Activated T-cell treated with anti-CD3 and anti-CD28 coated beads, Interleukin-2, amount 50 U/mL, for 48 hours (primary cell): ENCODE data around the gene IFITM10.

ENCODE experiments used
- DNase-seq, 2 experiments: peaks; one replicate each; pipeline ENCODE4 v3.0.0-alpha.2; 2020

The IFITM10 gene

DNA sequence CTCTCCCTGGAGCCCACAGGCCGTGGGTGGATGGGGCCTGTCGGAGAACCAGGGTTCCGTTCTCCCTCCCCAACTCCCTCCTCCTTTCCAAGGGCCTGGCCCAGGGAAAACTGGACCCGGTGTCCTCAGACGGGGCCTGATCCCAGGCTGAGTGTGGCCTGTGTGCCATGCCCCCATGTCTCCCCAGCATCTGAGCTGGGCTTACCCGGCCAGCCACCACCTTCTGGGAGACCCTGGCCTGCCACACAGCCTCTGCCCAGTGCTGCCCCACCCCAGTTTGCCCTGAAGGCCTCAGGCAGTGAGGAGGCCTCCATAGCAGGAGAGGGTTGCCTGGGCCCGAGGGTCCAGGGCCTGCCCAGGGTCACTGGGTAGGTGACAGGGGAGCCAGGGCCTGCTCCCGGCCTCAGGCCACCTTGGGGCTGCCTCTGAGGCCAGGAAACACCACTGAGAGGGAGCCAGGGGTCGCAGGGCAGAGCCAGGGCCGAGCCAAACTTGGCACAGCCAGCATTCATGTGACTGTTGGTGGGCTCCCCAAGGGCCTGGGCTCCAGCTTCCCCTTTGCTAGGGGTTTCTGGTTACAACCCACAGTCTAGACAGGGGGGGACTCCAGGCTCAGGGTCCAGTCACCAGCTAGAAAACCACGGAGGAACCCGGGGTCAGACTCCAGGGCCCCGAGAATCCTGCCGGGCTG is 590 bp upstream of the IFITM10 start:
- DNase-seq = no peak

DNA sequence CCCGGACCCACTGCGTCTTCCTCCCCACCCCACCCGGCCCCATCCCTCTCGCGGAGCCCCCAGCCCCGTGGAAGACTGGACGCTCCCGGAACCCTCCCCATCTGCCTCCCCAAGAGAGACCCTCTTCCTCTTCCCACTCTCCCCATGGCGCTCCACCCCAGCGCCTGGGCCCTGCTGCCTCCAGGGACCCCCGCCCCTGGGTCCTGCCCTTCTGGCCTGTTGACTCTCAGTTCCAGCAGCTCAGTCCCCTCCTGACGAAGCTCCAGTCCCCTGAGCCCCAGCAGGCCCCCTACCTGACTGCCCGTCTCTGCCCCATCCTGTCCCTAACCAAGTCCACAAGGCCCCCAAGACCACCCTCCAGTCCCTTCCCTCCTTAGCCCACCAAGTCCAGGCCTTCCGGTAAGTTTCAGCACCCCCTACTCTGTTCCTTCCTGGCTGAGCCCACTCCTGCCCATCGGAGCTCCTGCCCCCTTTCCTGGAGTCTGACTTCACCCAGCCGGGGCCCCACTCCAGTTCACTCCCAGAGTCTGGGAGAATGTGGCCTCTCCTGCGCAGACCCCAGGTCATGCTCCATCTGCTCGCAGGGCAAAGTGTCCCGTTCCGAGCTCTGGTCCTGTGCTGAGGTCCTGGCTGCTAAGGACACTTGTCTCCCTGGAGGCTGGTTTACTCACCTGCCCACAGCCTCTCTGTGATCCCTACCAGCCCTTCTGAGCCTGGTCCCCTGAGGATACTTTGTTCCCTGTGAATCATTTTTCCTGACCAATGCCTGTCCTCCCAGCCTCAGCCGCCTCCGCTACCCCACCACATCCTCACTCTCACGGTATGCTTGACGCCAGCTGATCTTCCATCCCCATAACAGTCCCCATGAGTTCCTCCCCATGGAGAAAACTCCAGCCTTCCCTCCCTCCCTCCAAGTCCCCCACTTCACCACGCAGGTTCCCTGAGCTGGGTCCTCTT is 722 bp downstream of the IFITM10 start:
- DNase-seq = no peak

DNA sequence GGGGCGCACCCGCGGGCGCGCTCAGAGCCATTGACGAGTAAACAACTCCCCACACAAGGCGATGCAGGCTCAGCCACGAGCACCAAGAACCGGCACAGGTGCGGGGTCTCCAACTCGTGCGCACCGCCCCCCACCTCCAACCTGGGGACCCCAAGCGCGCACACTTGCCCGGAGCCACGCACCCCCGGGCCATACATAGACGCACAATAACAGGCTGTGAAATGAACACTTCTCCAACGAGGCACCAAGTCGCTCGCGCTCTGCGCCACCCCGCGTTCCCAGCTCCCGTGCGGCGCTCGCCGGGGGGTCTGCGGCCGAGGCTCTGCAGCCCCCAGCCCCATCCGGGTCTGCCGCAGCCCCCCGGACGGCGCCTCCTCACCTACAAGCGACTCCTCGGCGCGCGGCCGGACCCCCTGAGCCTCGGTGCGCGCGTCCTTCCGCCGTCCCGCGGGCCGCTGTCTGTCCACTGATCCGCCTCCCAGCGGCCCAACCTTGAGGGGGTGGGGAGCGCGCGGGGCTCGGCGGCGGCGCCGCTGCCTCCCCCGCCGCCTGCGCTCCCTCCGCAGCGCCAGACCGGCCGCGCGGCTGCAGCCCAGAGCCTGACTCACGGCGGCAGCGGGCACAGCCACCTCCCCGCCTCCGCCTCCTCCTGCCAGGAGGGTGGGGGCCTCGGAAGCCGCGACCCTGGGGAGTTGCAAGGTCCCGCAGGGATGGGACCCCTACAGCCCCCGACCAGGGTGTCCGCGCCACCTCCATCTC is 1.6 kb downstream of the IFITM10 start:
- no peak for DNase-seq

DNA sequence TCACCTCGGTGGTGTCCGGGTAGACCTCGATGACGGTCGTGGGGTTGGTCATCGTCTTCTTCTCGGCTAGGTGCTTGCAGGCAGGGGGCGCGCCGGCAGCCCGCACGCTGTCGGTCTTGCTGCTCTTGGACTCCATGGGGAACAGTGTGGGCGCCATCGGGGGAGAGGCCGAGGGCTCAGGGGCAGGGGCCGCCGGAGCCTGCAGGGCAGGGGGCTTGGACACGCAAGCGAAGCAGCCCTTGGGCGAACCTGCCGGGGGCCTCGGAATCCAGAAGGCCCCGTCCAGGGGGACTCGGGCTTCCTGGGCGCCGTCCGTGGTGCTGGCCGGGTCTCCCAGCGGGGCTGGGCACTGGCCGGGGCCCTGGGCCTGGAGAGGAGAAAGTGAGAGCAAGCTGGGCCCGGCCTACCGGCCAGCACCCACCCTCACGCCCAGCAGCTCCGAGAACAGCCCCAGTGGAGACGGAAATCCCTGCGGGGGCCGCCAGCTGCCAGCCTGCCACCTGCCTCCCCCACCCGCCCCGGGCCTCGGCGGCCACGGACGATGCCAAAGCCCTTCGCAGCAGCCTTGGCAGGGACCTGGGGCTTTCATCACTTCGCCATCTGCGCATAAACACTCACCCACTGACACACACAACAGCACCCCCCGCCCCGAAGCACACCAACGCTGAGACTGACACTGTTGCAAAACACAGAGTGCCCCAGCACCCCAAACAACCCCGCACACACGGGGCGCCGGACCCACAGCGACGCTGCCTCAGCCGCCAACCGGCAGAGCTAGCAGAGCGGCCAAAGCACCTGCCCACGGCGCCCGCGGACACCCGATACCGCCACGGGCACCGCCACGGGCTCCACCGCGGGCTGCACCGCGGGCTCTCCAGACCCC is 2.4 kb downstream of the IFITM10 start:
- DNase-seq = no peak

DNA sequence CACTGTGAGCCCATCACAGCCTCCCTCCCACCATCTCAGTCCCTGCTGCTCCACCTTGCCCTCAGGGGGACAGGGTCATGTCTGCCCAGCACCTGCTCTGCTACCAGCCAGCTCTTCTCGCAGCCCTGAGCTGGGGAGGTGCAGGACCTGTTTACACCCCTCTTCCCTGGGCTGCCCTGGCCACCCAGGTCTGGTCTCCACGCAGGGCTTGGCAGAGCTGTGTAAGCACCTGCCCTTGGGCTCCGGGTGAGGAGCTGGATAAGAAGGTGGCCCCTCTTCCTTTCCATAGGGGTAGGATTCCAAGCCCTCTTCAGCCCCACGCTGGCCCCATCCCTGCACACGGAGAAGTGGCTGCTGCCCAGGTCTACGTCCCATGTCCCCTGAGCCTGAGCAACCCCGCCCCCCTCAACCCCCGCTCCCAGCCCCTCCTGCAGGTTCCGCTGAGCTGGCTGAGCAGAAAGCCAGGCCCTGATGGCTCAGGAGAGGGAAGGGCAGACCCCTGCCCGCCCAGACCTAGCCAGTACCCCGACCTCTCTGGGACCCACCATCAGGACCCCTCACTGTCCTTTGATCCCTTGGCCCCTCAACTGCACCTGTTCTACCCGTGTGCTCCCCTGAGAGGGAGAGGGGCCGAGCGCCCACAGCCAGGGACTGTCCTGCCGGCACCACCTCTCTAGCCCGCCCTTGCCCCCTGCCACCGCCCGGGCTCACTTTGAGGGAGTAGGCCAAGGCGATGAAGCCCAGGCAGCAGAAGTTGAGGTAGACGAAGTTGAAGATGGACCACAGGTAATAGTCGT is 3.2 kb downstream of the IFITM10 start:
- DNase-seq = no peak

DNA sequence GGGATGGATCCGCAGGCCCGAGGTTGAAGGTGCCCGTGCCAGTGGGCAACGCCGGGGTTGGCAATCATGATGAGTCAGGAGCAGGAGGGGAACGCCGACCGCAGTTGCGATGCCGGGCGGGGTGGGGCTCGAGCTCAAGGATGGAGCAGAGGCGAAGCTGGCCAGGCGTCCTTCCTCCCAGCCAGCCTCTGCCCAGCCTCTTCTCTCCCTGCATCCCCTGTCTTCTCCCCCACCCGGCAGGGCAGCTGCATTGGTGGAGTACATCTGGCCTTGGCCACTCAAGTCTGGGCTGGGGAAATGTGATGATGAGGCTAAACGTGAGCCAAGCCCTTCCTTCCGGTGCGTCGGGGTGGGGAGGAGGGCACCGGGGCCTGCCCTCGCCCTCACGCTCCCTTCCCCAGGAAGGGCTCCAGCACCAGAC is 3.9 kb downstream of the IFITM10 start:
- DNase-seq = no peak

DNA sequence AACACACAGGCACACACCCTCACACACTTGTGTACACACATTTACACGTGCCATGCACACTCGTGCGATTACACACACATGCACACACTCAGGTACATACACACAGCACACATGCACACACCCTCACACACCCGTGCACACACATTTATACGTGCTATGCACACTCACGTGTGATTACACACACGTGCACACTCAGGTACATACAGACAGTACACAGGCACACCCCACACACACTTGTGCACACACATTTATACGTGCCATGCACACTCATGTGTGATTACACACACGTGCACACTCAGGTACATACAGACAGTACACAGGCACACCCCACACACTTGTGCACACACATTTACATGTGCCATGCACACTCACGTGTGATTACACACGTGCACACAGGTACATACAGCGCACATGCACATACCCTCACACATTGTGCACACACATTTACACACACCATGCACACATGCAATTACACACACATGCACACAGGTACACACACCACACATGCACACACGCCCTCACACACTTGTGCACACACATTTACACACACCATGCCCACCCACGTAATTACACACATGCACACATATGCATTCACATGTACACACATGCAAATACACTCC is 4.6 kb downstream of the IFITM10 start:
- no peak for DNase-seq

DNA sequence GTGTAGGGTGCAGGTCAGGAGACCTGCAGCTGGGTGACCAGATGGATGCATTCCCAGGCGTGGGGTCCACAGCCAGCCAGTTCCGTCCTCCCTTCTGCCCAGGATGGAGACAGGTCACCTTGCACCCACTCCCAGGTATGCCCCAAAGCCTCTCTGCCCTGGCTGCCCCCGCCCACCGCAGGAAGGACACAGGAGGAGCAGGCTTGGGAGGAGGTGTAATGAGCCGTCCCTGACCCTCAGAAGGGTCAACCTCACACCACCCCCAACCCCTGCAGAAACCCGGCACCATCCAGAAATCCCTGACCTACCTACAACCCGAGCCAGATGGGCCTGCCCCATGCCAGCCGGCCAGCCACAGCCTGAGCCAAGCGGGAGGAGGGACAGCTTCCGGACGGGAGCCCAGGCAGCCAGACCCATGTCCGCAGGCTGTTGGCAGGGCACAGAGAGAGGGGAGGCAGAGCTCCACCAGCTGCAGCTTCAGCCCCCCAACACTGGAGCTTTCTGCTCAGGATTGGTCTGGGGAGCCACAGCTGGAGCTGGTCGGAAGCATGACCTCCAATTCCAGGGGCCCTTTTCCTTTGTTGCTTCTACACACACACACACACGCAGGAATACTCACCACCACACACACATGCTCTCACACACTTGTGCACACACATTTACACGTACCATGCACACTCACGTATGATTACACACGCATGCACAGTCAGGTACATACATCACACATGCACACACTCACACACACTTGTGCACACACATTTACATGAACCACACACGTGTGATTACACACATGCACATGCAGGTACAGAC is 5.3 kb downstream of the IFITM10 start:
- no peak for DNase-seq

DNA sequence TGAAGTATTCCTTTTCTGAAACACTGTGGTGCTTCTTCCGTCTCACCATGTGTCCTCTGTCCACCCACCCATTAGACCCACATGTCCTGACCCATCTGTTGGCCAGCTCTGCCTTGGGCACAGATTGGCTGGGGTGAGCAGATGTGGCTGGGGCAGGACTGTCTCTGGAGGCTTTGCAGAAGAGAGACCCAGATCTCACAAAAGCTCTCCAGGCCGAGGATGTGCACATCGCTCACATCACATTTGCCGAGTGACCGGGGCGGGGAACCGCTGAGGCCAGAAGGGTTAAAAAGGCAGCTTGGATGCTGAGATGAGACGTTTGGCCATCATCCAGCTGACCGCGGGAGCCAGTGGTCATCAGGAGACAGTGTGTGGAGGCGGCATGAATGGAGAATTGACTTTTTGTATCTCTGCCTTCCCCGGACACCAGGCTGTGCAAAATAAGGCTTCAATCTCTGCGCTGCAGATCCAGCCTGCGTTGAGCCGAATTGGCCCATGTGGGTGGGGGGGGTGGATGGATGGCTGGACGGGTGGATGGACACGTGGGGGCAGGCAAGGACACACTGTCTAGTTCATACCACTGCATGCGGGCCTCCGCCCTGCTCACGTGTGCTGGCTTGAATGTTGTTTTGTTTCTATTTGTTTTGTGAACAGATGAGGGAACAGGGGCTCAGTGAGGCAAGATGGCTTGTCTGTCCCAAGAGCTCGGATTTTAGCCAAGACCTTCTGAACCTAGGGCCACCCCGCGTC is 6.1 kb downstream of the IFITM10 start:
- no peak for DNase-seq

DNA sequence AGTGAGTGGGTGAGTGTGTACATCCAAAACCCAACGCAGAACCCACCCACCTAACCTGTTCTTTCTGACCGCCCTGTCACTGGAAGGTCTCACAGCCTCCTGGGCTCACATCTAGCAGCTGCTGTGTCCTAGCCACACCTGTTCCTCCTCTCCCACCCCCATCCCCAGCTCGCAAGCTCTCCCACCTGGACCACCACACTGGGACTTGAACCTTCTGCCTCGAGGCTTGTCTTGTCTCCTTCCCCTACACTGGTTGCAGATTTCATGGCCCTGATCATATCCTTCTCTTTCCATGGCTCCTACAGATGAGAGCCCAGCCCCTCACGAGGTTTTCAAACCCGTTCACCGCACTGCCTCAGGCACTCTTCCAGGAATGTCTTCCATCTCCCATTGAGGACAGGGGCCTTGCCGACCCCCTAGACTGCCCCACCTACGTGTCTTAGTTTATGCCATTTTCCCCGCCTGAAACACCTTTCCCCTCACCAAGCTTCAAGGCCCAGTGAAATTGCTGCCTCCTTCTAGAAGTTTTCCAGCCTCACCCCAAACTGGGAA is 6.7 kb downstream of the IFITM10 start:
- DNase-seq = no peak

DNA sequence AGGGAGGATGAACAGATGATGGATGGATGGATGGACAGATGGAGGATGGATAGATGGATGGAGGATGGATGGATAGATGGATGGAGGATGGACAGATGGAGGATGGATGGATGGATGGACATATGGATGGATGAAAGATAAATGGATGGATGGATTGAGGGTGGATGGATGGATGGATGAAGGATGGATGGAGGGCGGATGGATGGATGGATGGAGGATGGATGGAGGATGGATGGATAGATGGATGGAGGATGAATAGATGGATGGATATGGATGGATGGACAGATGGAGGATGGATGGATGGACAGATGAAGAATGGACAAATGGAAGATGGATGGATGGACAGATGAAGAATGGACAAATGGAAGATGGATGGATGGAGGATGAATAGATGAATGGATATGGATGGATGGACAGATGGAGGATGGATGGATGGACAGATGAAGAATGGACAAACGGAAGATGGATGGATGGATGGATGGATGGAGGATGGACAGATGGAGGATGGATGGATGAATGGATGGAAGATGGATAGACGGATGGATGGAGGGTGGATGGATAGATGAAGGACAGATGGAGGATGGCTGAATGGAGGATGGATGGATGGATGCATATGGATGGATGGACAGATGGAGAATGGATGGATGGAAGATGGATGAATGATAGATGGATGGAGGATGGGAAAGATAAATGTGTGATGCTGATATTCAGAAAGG is 7.4 kb downstream of the IFITM10 start:
- DNase-seq = no peak

DNA sequence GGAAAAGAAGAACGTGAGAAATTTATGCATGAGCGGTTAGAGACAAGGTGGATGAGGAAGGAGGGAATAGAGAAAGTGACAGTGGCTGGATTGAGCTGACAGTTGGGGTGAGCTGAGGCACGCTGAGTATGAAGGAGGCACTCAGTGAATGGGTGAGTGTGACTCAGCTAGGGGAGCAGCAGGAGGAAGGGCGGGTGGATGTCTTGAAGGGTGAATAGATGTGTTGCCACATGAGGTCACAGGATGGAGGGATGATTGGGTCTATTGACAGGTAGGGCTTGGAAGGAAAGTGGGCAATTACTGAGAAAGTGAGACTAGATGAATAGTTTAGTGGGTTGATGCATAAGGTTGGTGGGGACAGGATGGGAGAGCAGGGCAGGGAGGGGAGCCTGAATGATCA is 8.0 kb downstream of the IFITM10 start:
- no peak for DNase-seq

DNA sequence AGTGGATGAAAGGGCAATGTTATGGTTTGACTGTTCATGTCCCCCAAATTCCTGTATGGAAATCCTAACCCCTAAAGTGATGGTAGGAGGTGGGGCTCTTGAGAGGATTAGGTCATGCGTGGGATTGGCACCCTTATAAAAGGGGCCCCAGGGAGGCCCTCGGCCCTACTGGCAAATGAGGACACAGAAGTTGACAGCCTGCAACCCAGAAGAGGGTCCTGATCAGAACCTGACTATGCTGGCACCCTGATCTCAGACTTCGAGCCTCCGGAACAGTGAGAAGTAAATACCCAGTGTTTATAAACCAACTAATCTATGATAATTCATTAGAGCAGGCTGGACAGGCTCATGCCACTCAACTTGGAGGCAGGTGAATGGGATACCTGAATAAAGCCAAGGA is 8.7 kb downstream of the IFITM10 start:
- DNase-seq = no peak

DNA sequence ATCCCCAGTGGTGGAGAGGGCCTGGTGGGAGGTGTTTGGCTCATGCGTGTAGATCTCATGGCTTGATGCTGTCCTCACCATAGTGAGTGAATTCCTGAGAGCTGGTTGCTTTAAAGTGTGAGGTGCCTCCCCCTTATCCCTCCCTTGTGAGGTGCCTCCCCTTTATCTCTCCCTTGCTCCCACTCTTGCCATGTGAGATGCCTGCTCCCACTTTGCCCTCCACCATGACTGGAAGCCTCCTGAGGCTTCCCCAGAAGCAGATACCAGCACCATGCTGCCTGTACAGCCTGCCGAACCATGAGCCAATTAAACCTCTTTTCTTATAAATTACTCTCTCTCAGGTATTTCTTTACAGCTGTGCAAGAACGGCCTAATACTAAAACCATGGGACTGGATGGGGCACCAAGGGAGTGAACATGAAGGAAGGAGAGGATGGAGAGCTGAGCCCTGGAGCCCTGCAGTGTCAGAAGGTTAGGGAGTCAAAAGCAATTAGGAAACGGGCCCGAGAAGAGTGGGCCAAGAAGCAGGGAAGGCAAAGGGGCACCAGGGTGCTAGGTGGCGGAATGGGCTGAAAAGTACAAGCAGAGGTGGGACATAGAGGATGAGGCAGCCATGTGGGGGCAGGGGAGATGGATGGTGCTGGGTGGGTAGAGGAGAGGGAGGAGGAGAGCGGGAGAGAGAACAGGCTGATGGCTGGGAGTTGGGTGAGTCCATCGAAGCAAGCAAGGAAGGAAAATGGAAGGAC is 9.4 kb downstream of the IFITM10 start:
- no peak for DNase-seq

DNA sequence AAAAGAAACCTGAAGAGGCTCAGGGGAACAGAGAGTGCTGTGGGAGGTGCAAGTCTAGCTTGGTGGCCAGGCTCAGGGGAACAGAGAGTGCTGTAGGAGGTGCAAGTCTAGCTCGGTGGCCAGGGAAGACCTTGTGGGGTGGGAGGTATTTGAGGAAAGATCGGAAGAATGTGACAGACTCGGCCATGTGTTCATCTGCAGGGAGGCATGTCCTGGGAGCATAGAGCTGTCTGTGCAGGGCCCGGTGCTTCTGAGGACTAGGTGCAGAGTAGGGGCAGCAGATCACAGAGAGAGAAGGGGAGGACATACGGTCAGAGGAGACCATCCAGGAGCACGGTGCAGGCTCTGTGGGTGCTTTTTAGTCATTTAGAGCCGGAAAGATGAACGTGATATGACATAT is 10.8 kb downstream of the IFITM10 start:
- DNase-seq = no peak

DNA sequence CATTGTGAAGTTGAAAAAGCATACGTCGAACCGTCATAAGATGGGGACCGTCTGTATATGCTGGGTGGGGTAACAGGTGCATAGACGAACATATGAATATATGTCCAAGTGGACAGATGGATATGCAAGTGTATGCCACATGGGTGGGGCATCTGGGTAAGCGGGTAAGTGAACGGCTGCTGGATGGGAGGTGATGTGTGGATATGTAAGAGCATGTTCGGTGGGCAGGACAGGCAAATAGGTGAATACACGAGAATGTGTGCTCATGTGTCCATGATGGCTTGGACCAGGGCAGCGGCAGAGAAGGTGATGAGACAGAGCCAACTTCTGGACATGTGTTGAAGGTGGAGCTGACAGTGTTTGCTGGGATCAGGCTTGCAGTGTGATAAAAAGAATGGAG is 12.0 kb downstream of the IFITM10 start:
- DNase-seq = no peak

DNA sequence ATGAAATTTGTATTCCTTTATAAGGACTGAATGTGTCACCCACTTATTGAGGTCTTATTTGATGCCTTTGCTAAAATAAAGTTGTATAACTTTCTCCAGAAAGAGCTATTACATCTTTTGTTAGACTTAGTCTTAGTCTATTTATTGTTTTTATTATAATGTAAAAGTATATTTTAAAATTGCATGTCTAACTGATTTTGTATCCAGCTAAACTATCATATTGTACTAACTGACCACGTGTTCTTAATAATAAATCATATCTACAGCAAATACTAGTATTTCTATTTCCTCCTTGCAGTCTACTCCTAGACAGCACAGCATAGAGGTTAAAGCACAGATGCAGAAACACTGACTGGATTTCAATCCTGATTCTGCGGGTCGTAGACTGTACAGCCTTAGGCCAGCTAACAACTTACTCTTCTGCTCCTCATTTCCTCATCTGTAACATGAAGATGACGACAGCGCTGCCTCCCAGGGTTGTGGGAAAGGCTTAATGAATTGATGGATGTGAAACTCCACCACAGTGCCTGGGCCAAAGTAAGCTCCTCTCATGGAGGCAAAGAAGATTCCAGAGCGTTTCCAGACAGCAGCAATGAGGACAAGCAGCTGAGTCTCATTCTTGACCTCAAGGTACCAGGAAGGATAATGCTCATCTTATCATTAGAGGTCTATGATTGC is 13.2 kb downstream of the IFITM10 start:
- no peak for DNase-seq
